AG09319 (cell line): ENCODE measurements around the gene LYSET.

Source experiments
- DNase-seq: peaks from one replicate; pipeline ENCODE4 v3.0.0-alpha.2; 2010; ENCODE audit warnings: low read depth; ENCODE audit errors: extremely low read depth
- CTCF ChIP-seq: IDR thresholded peaks from 2 replicates; pipeline ENCODE4 v1.5.1; 2011; ENCODE audit warnings: low read depth, mild to moderate bottlenecking, inconsistent platforms, low read length, moderate library complexity

LYSET gene

GRCh38 chr14:93201155-93201704, 16.1 kb downstream of the LYSET start:
- DNase-seq: no peak
- no peak for TF ChIP-seq CTCF

- TF ChIP-seq CTCF: peak; percentile 31
- peak; percentile 89 for DNase-seq
Measured at GRCh38 chr14:93206793-93207467, 21.8 kb downstream of the LYSET start, which contains the start of the genes GON7 and UBR7. Gene GON7, minus strand, starts transcription at chr14:93207065. Its CDS starts 28 bp downstream, at chr14:93207037. Gene UBR7, plus strand, starts transcription at chr14:93207256. Its CDS starts 36 bp downstream, at chr14:93207292.

GRCh38 chr14:93207468-93208308, 22.6 kb downstream of the LYSET start:
- no peak for DNase-seq
- peak; percentile 51 for TF ChIP-seq CTCF

GRCh38 chr14:93212432-93212831, 27.3 kb downstream of the LYSET start:
- no peak for TF ChIP-seq CTCF
- DNase-seq: no peak

- no peak for DNase-seq
- TF ChIP-seq CTCF: no peak
Measured at GRCh38 chr14:93214598-93214997, 29.5 kb downstream of the LYSET start.

- peak; percentile 57 for TF ChIP-seq CTCF
- DNase-seq: no peak
Measured at GRCh38 chr14:93219103-93219726, 34.1 kb downstream of the LYSET start.
